ENCODE measurements around the gene MEIS2. TPM values are rescaled to one million over a fixed set of nuclear protein-coding genes. Genes with fewer than 3 reads are reported as not detected.

Gene MEIS2
- total and polyA plus RNA-seq, 2 experiments from 2014 or later, result 0.27 TPM; not detected in 1

DNA sequence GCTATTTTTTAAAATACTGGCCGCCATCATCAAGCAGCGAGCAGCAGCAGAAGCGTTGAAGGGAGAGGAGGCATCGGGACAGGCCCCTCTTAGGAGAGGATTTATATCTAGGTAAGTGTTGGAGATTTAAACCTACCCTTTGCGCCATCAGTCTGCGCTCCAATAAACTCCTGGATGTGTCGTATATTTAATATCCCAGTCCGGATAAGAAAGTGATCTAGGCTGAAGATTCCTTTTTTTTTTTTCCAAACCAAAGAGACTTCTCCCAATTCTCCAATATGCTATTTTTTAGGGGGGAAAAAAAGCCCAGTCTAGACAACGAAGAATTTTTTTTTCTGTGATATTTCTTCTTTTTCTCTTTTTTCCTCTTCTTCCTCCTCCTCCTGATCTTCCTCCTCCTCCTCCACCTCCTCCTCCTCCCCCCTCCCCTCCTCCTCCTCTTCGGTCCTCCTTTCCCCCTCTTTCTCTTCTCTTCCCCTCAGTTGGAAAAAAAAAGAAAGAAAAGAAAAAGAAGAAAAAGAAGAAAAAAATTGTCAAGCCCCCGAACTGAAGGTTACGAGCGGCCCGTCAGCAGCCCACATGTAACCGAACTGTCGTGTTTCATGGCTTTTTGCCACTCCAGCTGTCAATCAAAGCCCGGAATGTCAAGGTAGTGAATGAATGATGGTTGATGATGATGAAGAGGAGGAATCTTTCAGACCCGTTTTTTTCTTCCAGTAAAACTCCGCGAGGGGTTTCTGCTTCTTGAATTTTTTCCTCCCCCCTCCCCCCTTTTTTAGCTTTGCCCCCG lies 835 bp downstream of the MEIS2 start:
- H3K27ac Mint-ChIP-seq, result no peak overlapping the region
- peak; percentile 82 for TF ChIP-seq EZH2 (IDR thresholded peaks at IDR 0.05; ENCODE audit: low read depth, unreplicated experiment)
- TF ChIP-seq, protein P1, sequence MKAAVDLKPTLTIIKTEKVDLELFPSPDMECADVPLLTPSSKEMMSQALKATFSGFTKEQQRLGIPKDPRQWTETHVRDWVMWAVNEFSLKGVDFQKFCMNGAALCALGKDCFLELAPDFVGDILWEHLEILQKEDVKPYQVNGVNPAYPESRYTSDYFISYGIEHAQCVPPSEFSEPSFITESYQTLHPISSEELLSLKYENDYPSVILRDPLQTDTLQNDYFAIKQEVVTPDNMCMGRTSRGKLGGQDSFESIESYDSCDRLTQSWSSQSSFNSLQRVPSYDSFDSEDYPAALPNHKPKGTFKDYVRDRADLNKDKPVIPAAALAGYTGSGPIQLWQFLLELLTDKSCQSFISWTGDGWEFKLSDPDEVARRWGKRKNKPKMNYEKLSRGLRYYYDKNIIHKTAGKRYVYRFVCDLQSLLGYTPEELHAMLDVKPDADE (IDR thresholded peaks at IDR 0.05), result no peak
- Histone ChIP-seq H3K4me1 (ENCODE audit: insufficient read depth) (peaks cover 63% of the 10 kb centered on the region), H3K27ac (ENCODE audit: low read depth) (no peak overlapping the region), H3K4me2 (peak overlapping the region; percentile 83), H3K36me3 (ENCODE audit: insufficient read depth) (no peaks in the 10 kb centered on the region), H3F3A (replicated peaks; ENCODE audit: low read depth) (peaks cover 33% of the 10 kb centered on the region), H3K9me2 (ENCODE audit: insufficient read depth) (no peaks in the 10 kb centered on the region), H4K20me1 (replicated peaks; ENCODE audit: insufficient read depth) (no peaks in the 10 kb centered on the region; the same call in none of the 2 replicates), H2AFZ (no peak overlapping the region), H3K79me2 (replicated peaks; ENCODE audit: insufficient read depth) (no peaks in the 10 kb centered on the region), H3K27me3 (ENCODE audit: insufficient read depth) (peaks cover 81% of the 10 kb centered on the region), H3K4me3 (peak overlapping the region; percentile 80)
- H3K36me3 Mint-ChIP-seq (ENCODE audit: low read depth), result no peaks in the 10 kb centered on the region
- peak; percentile 42 for DNase-seq (ENCODE audit: low spot score)
- H3K27me3 Mint-ChIP-seq (ENCODE audit: insufficient read depth, low read depth, poor library complexity), result peaks cover 90% of the 10 kb centered on the region
- peaks cover 58% of the 10 kb centered on the region for H3K4me1 Mint-ChIP-seq
- H3K4me3 Mint-ChIP-seq, result peak overlapping the region; percentile 82
- no peak for ATAC-seq
- no peaks in the 10 kb centered on the region; the same call in 1 of the 3 replicates for H3K9me3 Mint-ChIP-seq

DNA sequence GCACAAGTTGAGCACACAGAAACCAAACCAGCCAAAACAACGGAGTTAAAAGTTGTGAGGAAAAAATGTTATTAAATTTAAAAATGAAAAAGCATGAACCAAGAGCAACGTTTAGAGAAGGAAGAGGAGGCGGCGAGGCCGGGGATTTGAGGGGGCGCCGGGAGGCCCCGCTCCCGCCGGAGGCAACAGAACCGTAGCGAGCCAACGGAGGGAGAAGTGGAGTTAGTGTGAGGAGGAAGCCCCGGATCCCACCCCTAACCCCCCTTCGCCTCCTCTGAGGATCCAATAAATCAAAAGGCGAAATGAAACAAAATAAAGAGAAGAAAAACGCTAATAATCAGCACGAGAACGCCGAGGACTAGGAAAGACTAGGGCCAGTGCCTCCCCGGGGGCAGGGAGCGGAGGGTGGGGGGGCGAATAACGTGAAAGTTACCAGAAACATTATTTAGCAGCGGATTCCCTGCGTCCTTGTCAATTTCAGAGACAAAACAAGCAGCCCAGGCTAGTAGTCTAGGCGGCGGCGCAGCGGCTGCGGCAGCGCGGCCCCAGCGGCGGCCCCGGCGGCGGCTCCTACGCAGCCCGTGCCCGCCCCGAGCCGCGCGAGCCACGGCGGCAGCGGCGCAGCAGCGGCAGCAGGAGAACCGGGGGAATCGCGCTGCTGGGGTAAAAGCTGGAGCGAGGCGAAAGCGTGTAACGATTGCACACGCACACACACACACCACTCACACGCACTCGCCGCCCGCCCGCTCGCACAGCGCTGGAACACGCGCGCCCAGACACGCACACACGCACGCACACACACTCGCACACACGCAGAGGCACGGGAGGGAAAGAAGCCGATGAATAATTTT lies 1.7 kb downstream of the MEIS2 start:
- H3K27ac Mint-ChIP-seq, result no peak overlapping the region
- peak overlapping the region; percentile 82 for H3K4me3 Mint-ChIP-seq
- Histone ChIP-seq H4K20me1 (replicated peaks; ENCODE audit: insufficient read depth) (no peaks in the 10 kb centered on the region; the same call in none of the 2 replicates), H3K79me2 (replicated peaks; ENCODE audit: insufficient read depth) (no peaks in the 10 kb centered on the region), H3K4me1 (ENCODE audit: insufficient read depth) (peaks cover 63% of the 10 kb centered on the region), H3K4me2 (peak overlapping the region; percentile 99), H3K27me3 (ENCODE audit: insufficient read depth) (peaks cover 81% of the 10 kb centered on the region), H3K9me2 (ENCODE audit: insufficient read depth) (no peaks in the 10 kb centered on the region), H3F3A (replicated peaks; ENCODE audit: low read depth) (peaks cover 35% of the 10 kb centered on the region), H3K4me3 (peak overlapping the region; percentile 80), H3K27ac (ENCODE audit: low read depth) (no peak overlapping the region), H3K36me3 (ENCODE audit: insufficient read depth) (no peaks in the 10 kb centered on the region), H2AFZ (0 out of 2 replicates have a peak overlapping the region, but pooled peaks have one; percentile 56)
- H3K36me3 Mint-ChIP-seq (ENCODE audit: low read depth), result no peaks in the 10 kb centered on the region
- no peaks in the 10 kb centered on the region; the same call in 1 of the 3 replicates for H3K9me3 Mint-ChIP-seq
- H3K4me1 Mint-ChIP-seq, result peaks cover 58% of the 10 kb centered on the region
- ATAC-seq, result no peak
- peak; percentile 61 for DNase-seq (ENCODE audit: low spot score)
- no peak for TF ChIP-seq JUNB (IDR thresholded peaks at IDR 0.05; ENCODE audit: unreplicated experiment)
- peak; percentile 95 for TF ChIP-seq EZH2 (IDR thresholded peaks at IDR 0.05; ENCODE audit: low read depth, unreplicated experiment)
- TF ChIP-seq, protein P2, sequence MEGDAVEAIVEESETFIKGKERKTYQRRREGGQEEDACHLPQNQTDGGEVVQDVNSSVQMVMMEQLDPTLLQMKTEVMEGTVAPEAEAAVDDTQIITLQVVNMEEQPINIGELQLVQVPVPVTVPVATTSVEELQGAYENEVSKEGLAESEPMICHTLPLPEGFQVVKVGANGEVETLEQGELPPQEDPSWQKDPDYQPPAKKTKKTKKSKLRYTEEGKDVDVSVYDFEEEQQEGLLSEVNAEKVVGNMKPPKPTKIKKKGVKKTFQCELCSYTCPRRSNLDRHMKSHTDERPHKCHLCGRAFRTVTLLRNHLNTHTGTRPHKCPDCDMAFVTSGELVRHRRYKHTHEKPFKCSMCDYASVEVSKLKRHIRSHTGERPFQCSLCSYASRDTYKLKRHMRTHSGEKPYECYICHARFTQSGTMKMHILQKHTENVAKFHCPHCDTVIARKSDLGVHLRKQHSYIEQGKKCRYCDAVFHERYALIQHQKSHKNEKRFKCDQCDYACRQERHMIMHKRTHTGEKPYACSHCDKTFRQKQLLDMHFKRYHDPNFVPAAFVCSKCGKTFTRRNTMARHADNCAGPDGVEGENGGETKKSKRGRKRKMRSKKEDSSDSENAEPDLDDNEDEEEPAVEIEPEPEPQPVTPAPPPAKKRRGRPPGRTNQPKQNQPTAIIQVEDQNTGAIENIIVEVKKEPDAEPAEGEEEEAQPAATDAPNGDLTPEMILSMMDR (conservative IDR thresholded peaks at IDR 0.05; ENCODE audit: low read depth in 2 of 2), result no peak
- TF ChIP-seq EZH2phosphoT487 (IDR thresholded peaks at IDR 0.05; ENCODE audit: unreplicated experiment), result peak; percentile 71
- TF ChIP-seq CREB1 (CRISPR knock-in tag; IDR thresholded peaks at IDR 0.05; ENCODE audit: low read depth), result no peak
- peaks cover 90% of the 10 kb centered on the region for H3K27me3 Mint-ChIP-seq (ENCODE audit: insufficient read depth, low read depth, poor library complexity)
